BLaER1 treated with 17β-estradiol and CSF1 and Interleukin-3, amounts not matched to agents 10 nM and 100 nM (cell line): Measurements from ENCODE around the gene CAMK4.

Experiments used
- H3K27ac ChIP-seq, 11 experiments: shearing (Covaris generic); formaldehyde crosslinking; 2 replicates each; pipeline ENCODE4 v1.8.1; 2022
- H3K27me3 ChIP-seq, 11 experiments: shearing (Covaris generic); formaldehyde crosslinking; 2 replicates each; pipeline ENCODE4 v1.8.1; 2022
- H3K36me3 ChIP-seq, 11 experiments: shearing (Covaris generic); formaldehyde crosslinking; 2 replicates each; pipeline ENCODE4 v1.8.1; 2022
- H3K4me1 ChIP-seq, 10 experiments: shearing (Covaris generic); formaldehyde crosslinking; 2 replicates each; pipeline ENCODE4 v1.8.1; 2022
- H3K4me2 ChIP-seq, 11 experiments: shearing (Covaris generic); formaldehyde crosslinking; 2 replicates each; pipeline ENCODE4 v1.8.1; 2022
- H3K4me3 ChIP-seq, 10 experiments: shearing (Covaris generic); formaldehyde crosslinking; 2 replicates each; pipeline ENCODE4 v1.8.1; 2022
- H3K9ac ChIP-seq, 11 experiments: shearing (Covaris generic); formaldehyde crosslinking; 2 replicates each; pipeline ENCODE4 v1.8.1; 2022
- H3K9me3 ChIP-seq, 11 experiments: shearing (Covaris generic); formaldehyde crosslinking; replicated peaks in 1 of 11; 2 replicates each; pipeline ENCODE4 v1.8.1; 2022
- H4K20me1 ChIP-seq, 11 experiments: shearing (Covaris generic); formaldehyde crosslinking; 2 replicates each; pipeline ENCODE4 v1.8.1; 2022
- Cebpa-rat ChIP-seq, 11 experiments: shearing (Covaris generic); IDR thresholded peaks; 2 replicates each; pipeline ENCODE4 v1.8.1; 2022

Gene CAMK4

GRCh38 chr5:111223787-111224560 lies at the start of gene CAMK4:
CAMK4 (plus strand) TSS chr5:111224384; CDS start chr5:111224484, 100 bp downstream.
- Histone ChIP-seq H3K27me3 (peaks cover 21 to 31% (median 25%) of the 10 kb centered on the region in 11 experiments), H3K9me3 (no peaks in the 10 kb centered on the region), H3K36me3 (no peaks in the 10 kb centered on the region), H3K4me3 (peak within 1 kb of the TSS; percentile 58 to 77 (median 75)), H3K9ac (peak within 1 kb of the TSS; percentile 20 to 80 (median 71); a peak in 21 of 22 replicates), H3K4me1 (peaks cover 5 to 15% (median 9%) of the 10 kb centered on the region in 10 experiments; a peak in 17 of 20 replicates), H4K20me1 (0 out of 22 replicates have a peak, but pooled peaks cover 0 to 4% (median 0%) of the 10 kb centered on the region in 11 experiments), H3K4me2 (peak within 1 kb of the TSS; percentile 89 to 99 (median 98)), H3K27ac (peak within 1 kb of the TSS in 9 of 11 experiments; percentile 12 to 49 (median 41); a peak in 11 of 22 replicates)
- TF ChIP-seq Cebpa-rat (IDR thresholded peaks at IDR 0.05) = 0 out of 22 replicates have a peak, but pooled peaks of 1 of the 11 experiments have one; percentile 7

DNA sequence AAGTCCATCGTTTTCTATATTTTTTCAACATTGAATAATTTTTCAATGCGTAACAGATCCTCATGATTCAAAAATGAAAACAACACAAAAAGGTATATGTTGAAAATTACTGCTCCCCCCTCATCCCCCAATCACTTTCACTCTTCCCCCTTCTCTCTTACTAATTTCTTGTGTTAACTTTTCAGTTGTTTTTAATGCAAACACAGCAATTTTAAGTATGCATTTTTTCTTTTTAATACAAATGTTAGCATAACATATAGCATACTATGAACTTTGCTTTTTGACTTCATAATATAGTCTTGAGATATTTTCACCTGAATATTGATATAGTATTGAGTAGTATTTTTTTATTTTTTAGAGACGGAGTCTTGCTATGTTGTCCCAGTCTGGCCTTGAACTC lies 41.1 kb upstream of the CAMK4 start:
- Histone ChIP-seq H3K9me3 (no peaks in the 10 kb centered on the region), H3K36me3 (no peaks in the 10 kb centered on the region), H3K27ac (no peak overlapping the region), H3K27me3 (no peaks in the 10 kb centered on the region), H3K4me1 (no peaks in the 10 kb centered on the region), H3K4me2 (no peak overlapping the region), H3K9ac (no peak overlapping the region), H4K20me1 (no peaks in the 10 kb centered on the region), H3K4me3 (no peak overlapping the region)
- TF ChIP-seq Cebpa-rat (IDR thresholded peaks at IDR 0.05) = no peak

- Histone ChIP-seq H3K27ac (no peak overlapping the region), H3K4me2 (no peak overlapping the region), H3K4me3 (no peak overlapping the region), H3K9me3 (no peaks in the 10 kb centered on the region), H3K27me3 (no peaks in the 10 kb centered on the region), H4K20me1 (no peaks in the 10 kb centered on the region), H3K9ac (no peak overlapping the region), H3K36me3 (no peaks in the 10 kb centered on the region), H3K4me1 (no peaks in the 10 kb centered on the region)
- TF ChIP-seq Cebpa-rat (IDR thresholded peaks at IDR 0.05) = no peak
Measured at GRCh38 chr5:111187079-111187478, 37.1 kb upstream of the CAMK4 start.

GRCh38 chr5:111194053-111194452 lies 30.1 kb upstream of the CAMK4 start:
- no peaks in the 10 kb centered on the region for H3K4me1 ChIP-seq
- H3K36me3 ChIP-seq = no peaks in the 10 kb centered on the region
- no peak overlapping the region for H3K4me2 ChIP-seq
- H3K27ac ChIP-seq = no peak overlapping the region
- TF ChIP-seq Cebpa-rat (IDR thresholded peaks at IDR 0.05) = no peak
- no peak overlapping the region for H3K9ac ChIP-seq
- no peaks in the 10 kb centered on the region for H3K9me3 ChIP-seq
- no peak overlapping the region for H3K4me3 ChIP-seq
- H4K20me1 ChIP-seq = no peaks in the 10 kb centered on the region
- no peaks in the 10 kb centered on the region for H3K27me3 ChIP-seq

- no peak for TF ChIP-seq Cebpa-rat (IDR thresholded peaks at IDR 0.05)
- no peak overlapping the region for H3K4me3 ChIP-seq
- no peaks in the 10 kb centered on the region for H4K20me1 ChIP-seq
- no peaks in the 10 kb centered on the region for H3K27me3 ChIP-seq
- no peaks in the 10 kb centered on the region for H3K36me3 ChIP-seq
- no peak overlapping the region for H3K9ac ChIP-seq
- H3K4me2 ChIP-seq = no peak overlapping the region
- H3K9me3 ChIP-seq = no peaks in the 10 kb centered on the region
- no peak overlapping the region for H3K27ac ChIP-seq
- H3K4me1 ChIP-seq = no peaks in the 10 kb centered on the region
Measured at GRCh38 chr5:111194925-111195324, 29.3 kb upstream of the CAMK4 start.

DNA sequence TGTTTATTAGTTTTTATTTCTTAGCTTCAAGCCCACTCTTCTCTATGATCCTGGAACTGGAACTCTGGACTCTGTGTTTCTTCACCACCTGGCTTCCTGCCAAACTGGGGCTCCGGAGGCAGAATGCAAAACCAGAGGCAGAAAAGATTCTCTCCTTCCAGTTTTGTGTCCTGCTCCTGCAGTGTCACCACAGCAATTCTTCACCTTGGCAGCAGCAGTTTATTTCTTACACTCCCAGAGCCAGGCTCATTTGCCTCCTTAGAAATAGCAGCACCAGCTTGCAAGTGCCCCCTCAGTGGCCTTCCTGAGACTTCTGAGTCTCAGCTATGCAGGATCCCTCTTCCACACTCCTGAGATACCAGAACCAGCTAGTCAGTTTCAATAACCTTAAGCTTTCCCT lies 26.7 kb upstream of the CAMK4 start:
- H3K9ac ChIP-seq = no peak overlapping the region
- no peak overlapping the region for H3K4me2 ChIP-seq
- no peaks in the 10 kb centered on the region for H3K27me3 ChIP-seq
- H3K4me3 ChIP-seq = no peak overlapping the region
- H4K20me1 ChIP-seq = no peaks in the 10 kb centered on the region
- no peak overlapping the region for H3K27ac ChIP-seq
- no peaks in the 10 kb centered on the region for H3K36me3 ChIP-seq
- H3K4me1 ChIP-seq = no peaks in the 10 kb centered on the region
- no peaks in the 10 kb centered on the region for H3K9me3 ChIP-seq
- no peak for TF ChIP-seq Cebpa-rat (IDR thresholded peaks at IDR 0.05)

DNA sequence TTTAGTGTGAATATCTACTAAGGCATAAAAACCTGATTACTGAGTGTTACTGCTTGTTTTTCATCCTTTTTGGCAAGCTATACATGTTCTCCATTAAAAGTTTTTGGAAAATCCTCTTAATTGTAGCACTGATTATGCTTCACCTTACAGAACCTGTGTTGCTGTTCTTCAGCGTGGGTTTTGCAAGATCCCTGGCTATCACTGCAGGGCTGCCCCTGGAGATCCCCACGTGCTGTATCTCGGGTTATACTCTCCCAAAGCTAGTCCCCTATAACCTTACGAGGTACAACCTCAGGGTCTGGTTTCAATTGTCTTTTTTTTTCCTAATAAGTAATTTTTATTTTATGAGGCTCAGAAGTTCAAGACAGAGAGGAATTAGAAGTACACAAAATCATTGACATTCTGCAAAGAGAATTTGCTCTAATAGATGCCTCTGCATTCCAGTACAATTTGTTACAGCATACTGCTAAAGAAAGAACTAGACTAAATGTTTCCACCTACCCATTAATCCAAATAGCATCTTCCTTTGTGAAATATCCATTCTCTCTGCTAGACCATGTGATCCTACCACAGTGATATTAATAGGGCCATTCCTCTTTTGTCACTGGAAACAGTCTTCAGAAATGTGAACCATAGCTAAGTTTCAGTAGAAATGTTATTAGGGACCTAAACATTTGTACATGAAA lies 25.8 kb upstream of the CAMK4 start:
- no peaks in the 10 kb centered on the region for H4K20me1 ChIP-seq
- no peak overlapping the region for H3K4me3 ChIP-seq
- H3K4me2 ChIP-seq = no peak overlapping the region
- H3K27ac ChIP-seq = no peak overlapping the region
- no peaks in the 10 kb centered on the region for H3K4me1 ChIP-seq
- TF ChIP-seq Cebpa-rat (IDR thresholded peaks at IDR 0.05) = no peak
- no peaks in the 10 kb centered on the region for H3K9me3 ChIP-seq
- no peak overlapping the region for H3K9ac ChIP-seq
- no peaks in the 10 kb centered on the region for H3K27me3 ChIP-seq
- no peaks in the 10 kb centered on the region for H3K36me3 ChIP-seq

DNA sequence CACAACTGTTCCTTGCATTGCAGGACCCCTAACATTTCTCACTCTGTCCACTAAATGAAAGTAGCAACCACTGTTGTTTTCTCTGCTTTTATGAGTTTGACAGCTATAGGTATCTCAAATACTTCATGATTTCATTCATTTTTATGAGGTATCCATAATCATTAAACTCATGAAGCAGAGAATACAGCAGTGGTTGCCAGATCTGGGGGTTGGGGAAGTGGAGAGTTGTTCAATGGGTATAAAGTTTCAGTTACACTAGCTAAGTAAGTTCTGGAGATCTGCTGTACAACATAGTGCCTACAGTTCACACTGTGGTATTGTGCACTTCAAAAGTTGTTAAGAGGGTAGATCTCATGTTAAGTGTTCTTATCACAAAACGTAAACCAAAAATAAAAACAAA lies 23.4 kb upstream of the CAMK4 start:
- Histone ChIP-seq H3K4me2 (no peak overlapping the region), H3K36me3 (no peaks in the 10 kb centered on the region), H4K20me1 (no peaks in the 10 kb centered on the region), H3K9ac (no peak overlapping the region), H3K9me3 (no peaks in the 10 kb centered on the region), H3K4me3 (no peak overlapping the region), H3K4me1 (no peaks in the 10 kb centered on the region), H3K27ac (no peak overlapping the region), H3K27me3 (no peaks in the 10 kb centered on the region)
- TF ChIP-seq Cebpa-rat (IDR thresholded peaks at IDR 0.05) = no peak

GRCh38 chr5:111201705-111202104 lies 22.5 kb upstream of the CAMK4 start:
- no peak overlapping the region for H3K4me3 ChIP-seq
- H3K9ac ChIP-seq = no peak overlapping the region
- no peak overlapping the region for H3K27ac ChIP-seq
- no peaks in the 10 kb centered on the region for H3K4me1 ChIP-seq
- H3K4me2 ChIP-seq = no peak overlapping the region
- no peaks in the 10 kb centered on the region for H3K36me3 ChIP-seq
- no peaks in the 10 kb centered on the region for H3K9me3 ChIP-seq
- no peaks in the 10 kb centered on the region for H4K20me1 ChIP-seq
- no peak for TF ChIP-seq Cebpa-rat (IDR thresholded peaks at IDR 0.05)
- H3K27me3 ChIP-seq = no peaks in the 10 kb centered on the region
